DOHH2 (cell line): ENCODE results near the gene FAM171A1.

Experiments used
- CTCF ChIP-seq: fragments of 200-600 bp; sonication (generic); IDR thresholded peaks from one replicate; pipeline ENCODE4 v1.5.1; 2014; ENCODE audit warnings: antibody characterized with exemption, mild to moderate bottlenecking, low read depth, low read length; ENCODE audit not compliant: poor library complexity, severe bottlenecking
- EZH2phosphoT487 ChIP-seq: fragments of 200-600 bp; sonication (generic); IDR thresholded peaks from 2 replicates; pipeline ENCODE4 v1.6.1; 2017; ENCODE audit warnings: borderline replicate concordance, mild to moderate bottlenecking, antibody characterized with exemption, low read length, moderate library complexity, mixed read lengths

GRCh38 chr10:15401382-15401781 is 30.3 kb upstream of the FAM171A1 start:
- TF ChIP-seq CTCF, result no peak
- no peak for TF ChIP-seq EZH2phosphoT487
